ENCODE results near the gene SMARCA1. TPM values are rescaled to one million over a fixed set of nuclear protein-coding genes. Genes with fewer than 3 reads are reported as not detected.

SMARCA1 gene
- total and polyA plus RNA-seq, 4 donors: 7.8 to 104 (median 15.7) TPM

DNA sequence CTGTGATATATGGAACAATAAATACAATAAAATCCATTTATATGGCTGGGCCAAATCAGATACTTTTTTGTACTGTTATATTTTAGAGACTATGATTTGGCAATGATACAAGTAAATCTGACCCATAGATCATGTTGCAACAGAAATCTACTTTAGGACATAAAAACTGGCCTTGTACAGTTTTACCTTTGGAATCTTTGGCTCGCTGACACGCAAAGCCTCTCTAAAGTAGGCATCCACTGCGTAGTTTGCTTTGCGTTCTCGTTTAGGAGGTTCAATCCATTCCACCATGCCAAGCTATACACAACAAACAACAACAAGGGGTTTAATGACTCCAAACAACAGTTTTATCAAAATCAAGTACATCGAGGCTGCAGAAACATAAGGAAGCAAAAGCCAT lies 42.4 kb downstream of the SMARCA1 start:
- Histone ChIP-seq H3K36me3 (ENCODE audit: control insufficient read depth in 4 of 4, insufficient read depth in 4 of 4, low read length in 4 of 4) (peaks cover 0 to 6% (median 3%) of the 10 kb centered on the region in 4 donors), H3K4me3 (no peak overlapping the region), H3K27ac (ENCODE audit: low read depth in 1 of 2, low read length in 1 of 2) (no peak overlapping the region), H3K9me3 (ENCODE audit: control insufficient read depth in 4 of 4, insufficient read depth in 3 of 4, low read length in 3 of 4) (no peaks in the 10 kb centered on the region), H3K27me3 (ENCODE audit: control insufficient read depth in 3 of 3, insufficient read depth in 3 of 3, low read length in 2 of 3) (peaks cover 0 to 2% (median 0%) of the 10 kb centered on the region in 3 donors), H3K4me1 (ENCODE audit: control insufficient read depth in 5 of 5, insufficient read depth in 5 of 5, low read length in 5 of 5) (no peaks in the 10 kb centered on the region), H3K9ac (ENCODE audit: insufficient read depth in 1 of 2, low read length in 2 of 2) (no peak overlapping the region)
- TF ChIP-seq, protein P1, sequence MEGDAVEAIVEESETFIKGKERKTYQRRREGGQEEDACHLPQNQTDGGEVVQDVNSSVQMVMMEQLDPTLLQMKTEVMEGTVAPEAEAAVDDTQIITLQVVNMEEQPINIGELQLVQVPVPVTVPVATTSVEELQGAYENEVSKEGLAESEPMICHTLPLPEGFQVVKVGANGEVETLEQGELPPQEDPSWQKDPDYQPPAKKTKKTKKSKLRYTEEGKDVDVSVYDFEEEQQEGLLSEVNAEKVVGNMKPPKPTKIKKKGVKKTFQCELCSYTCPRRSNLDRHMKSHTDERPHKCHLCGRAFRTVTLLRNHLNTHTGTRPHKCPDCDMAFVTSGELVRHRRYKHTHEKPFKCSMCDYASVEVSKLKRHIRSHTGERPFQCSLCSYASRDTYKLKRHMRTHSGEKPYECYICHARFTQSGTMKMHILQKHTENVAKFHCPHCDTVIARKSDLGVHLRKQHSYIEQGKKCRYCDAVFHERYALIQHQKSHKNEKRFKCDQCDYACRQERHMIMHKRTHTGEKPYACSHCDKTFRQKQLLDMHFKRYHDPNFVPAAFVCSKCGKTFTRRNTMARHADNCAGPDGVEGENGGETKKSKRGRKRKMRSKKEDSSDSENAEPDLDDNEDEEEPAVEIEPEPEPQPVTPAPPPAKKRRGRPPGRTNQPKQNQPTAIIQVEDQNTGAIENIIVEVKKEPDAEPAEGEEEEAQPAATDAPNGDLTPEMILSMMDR (IDR thresholded peaks at IDR 0.05; ENCODE audit: control extremely low read depth, extremely low read depth): no peak
- DNase-seq (no peak), ATAC-seq (ENCODE audit: insufficient read depth, low FRiP score) (no peak)
- 89 to 99% methylated on average over 6 of the region's 6 CpGs for WGBS, 2 donors

GRCh38 chrX:129478516-129478915 lies 44.8 kb downstream of the SMARCA1 start:
- Histone ChIP-seq H3K9ac (ENCODE audit: insufficient read depth in 1 of 2, low read length in 2 of 2) (no peak overlapping the region), H3K9me3 (ENCODE audit: control insufficient read depth in 4 of 4, insufficient read depth in 3 of 4, low read length in 3 of 4) (no peaks in the 10 kb centered on the region), H3K36me3 (ENCODE audit: control insufficient read depth in 4 of 4, insufficient read depth in 4 of 4, low read length in 4 of 4) (peaks cover 0 to 9% (median 2%) of the 10 kb centered on the region in 4 donors), H3K4me3 (no peak overlapping the region), H3K4me1 (ENCODE audit: control insufficient read depth in 5 of 5, insufficient read depth in 5 of 5, low read length in 5 of 5) (no peaks in the 10 kb centered on the region), H3K27ac (ENCODE audit: low read depth in 1 of 2, low read length in 1 of 2) (no peak overlapping the region), H3K27me3 (ENCODE audit: control insufficient read depth in 3 of 3, insufficient read depth in 3 of 3, low read length in 2 of 3) (peaks cover 0 to 2% (median 0%) of the 10 kb centered on the region in 3 donors)
- TF ChIP-seq, protein P1 (IDR thresholded peaks at IDR 0.05; ENCODE audit: control extremely low read depth, extremely low read depth): no peak
- no peak for ATAC-seq (ENCODE audit: insufficient read depth, low FRiP score)
- 63 to 70% methylated on average over 4 of the region's 4 CpGs for WGBS, 2 donors
- DNase-seq: peak in 1 of 3 donors; percentile 19

DNA sequence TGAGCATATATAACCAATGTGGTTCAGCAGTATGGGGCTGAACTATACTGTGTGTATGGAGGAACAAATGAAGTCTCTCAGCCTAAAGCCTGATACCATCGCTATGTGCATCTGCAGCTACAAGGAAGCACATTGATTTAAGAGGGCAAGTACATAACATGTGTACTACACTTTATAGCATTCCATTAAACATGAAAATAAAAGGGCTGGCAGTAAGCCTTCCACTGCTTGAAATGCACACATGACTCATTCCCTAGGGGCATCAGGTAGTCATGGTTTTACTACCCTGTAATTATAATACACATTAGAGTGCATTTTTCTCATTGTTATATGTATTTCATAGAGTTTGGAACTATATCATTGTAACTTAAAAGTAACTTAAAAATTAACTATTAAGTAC lies 51.2 kb downstream of the SMARCA1 start:
- ATAC-seq (ENCODE audit: insufficient read depth, low FRiP score): no peak
- TF ChIP-seq, protein P1 (IDR thresholded peaks at IDR 0.05; ENCODE audit: control extremely low read depth, extremely low read depth): no peak
- Histone ChIP-seq H3K4me1 (ENCODE audit: control insufficient read depth in 5 of 5, insufficient read depth in 5 of 5, low read length in 5 of 5) (no peaks in the 10 kb centered on the region), H3K27me3 (ENCODE audit: control insufficient read depth in 3 of 3, insufficient read depth in 3 of 3, low read length in 2 of 3) (peaks cover 0 to 5% (median 0%) of the 10 kb centered on the region in 3 donors), H3K4me3 (no peak overlapping the region), H3K36me3 (ENCODE audit: control insufficient read depth in 4 of 4, insufficient read depth in 4 of 4, low read length in 4 of 4) (peaks cover 0 to 7% (median 4%) of the 10 kb centered on the region in 4 donors), H3K9me3 (ENCODE audit: control insufficient read depth in 4 of 4, insufficient read depth in 3 of 4, low read length in 3 of 4) (no peaks in the 10 kb centered on the region), H3K27ac (ENCODE audit: low read depth in 1 of 2, low read length in 1 of 2) (no peak overlapping the region), H3K9ac (ENCODE audit: insufficient read depth in 1 of 2, low read length in 2 of 2) (no peak overlapping the region)
- 58 to 100% methylated on average over 1 of the region's 1 CpG for WGBS, 2 donors
- no peak for DNase-seq

DNA sequence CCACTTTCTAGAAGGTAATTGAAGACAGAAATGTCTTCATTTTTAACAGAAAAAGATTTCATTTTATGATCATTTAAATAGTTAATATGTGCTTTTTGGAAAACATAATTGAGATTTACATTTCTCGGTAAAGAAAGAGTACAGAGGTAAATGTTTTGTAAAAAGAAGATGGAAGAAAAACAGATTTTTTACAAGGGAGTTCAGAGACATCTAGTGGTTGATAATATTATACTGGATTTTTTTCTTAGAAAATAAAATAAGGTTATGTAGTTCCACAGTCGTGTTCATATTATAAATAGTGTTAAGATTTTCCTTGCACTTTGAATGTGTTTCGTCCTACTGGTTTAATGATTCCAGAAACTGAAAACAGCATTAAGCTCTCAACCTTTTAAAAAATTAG lies 60.6 kb downstream of the SMARCA1 start:
- H3K9ac ChIP-seq (ENCODE audit: insufficient read depth in 1 of 2, low read length in 2 of 2): no peak overlapping the region
- DNase-seq (no peak), ATAC-seq (ENCODE audit: insufficient read depth, low FRiP score) (no peak)
- WGBS, 2 donors: 45 to 71% methylated on average over 3 of the region's 3 CpGs
- H3K27me3 ChIP-seq (ENCODE audit: control insufficient read depth in 3 of 3, insufficient read depth in 3 of 3, low read length in 2 of 3): peaks cover 0 to 3% (median 0%) of the 10 kb centered on the region in 3 donors
- H3K27ac ChIP-seq (ENCODE audit: low read depth in 1 of 2, low read length in 1 of 2): no peak overlapping the region
- H3K4me1 ChIP-seq (ENCODE audit: control insufficient read depth in 5 of 5, insufficient read depth in 5 of 5, low read length in 5 of 5): no peaks in the 10 kb centered on the region
- no peak overlapping the region for H3K4me3 ChIP-seq
- H3K9me3 ChIP-seq (ENCODE audit: control insufficient read depth in 4 of 4, insufficient read depth in 3 of 4, low read length in 3 of 4): no peaks in the 10 kb centered on the region
- TF ChIP-seq, protein P1 (IDR thresholded peaks at IDR 0.05; ENCODE audit: control extremely low read depth, extremely low read depth): no peak
- H3K36me3 ChIP-seq (ENCODE audit: control insufficient read depth in 4 of 4, insufficient read depth in 4 of 4, low read length in 4 of 4): peaks cover 0 to 8% (median 3%) of the 10 kb centered on the region in 4 donors
